Lung microvascular endothelial cell (primary cell): ENCODE results near the gene ARHGDIA. TPM values are rescaled to one million over a fixed set of nuclear protein-coding genes. Genes with fewer than 3 reads are reported as not detected.
"Not testable (repeated sequence)": the region's sequence is repeated elsewhere in the genome, so short reads cannot be mapped to it uniquely, and the experiment has no call there.

Experiments
- DNase-seq, 2 donors: peaks; one replicate each; pipeline versions ENCODE4 v3.0.0 to v3.0.0-alpha.2; 2010; ENCODE audit warnings: low read depth in 2 of 2
- total RNA-seq: library from RNA; depleted of rRNA; stranded (reverse); fragments of >200 nt; gene quantifications from 2 replicates; pipeline ENCODE4 v1.2.1, GENCODE V29; 2014

ARHGDIA gene
- total RNA-seq = 91.7 and 92.9 TPM in 2 replicates

DNA sequence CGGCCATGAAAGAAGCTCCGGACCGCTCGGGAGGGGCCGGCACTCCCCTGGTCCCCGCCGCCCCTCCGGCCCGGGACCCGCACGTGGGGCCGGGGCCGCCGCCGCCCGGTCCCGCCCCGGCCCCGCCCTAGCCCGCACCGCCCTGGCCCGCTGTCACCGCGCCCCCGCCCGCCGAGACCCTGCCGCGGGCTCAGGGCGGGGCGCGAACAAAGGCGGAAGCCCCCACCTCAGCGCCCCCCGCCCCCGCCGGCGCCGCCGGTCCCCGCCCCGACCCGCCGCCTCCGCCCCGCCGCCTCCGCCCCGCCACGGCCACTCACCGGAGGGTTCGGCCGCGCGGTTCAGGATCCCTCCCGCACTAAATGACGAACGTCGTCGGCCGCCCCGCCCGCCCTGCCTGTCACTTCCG, at the start of gene ARHGDIA:
TSS of gene ARHGDIA (minus strand) at position 357 of the 406 bp plus-strand sequence. CDS start 1,407 bp downstream, outside the sequence.
- no peak for DNase-seq

DNA sequence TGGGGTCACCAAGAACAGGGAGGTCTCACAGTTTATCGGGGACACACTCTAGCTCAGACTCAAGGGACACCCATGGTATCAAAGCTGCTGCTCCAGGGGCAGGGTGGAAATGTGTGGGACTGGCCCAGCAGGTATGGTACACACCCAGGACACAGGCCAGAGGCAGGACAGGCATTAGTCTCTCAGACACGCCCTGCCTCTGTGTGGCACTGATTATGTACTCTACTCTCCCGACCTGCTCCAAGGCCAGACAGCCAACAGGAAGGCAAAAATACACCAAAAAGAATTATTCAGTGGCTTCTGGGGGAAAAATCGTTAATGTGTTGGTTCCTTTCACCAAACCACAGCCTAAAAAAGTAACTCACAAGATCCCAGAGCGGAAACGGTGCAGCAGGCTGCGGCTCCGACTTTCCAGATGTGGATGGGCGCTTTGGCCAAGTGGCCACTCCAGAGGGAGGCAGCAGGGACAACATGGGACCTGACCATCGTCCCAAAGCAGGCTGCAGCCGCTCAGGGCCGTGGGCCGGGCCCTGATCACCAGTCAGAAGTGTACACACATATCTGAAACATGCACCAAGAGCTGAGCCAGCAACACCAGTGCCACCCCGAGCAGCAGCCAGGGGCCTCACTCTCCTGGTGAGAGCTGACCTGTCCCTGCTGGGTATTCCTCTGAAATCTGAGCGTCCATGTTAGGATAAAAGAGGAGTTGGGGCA, 47.9 kb upstream of the ARHGDIA start:
- DNase-seq = no peak

DNA sequence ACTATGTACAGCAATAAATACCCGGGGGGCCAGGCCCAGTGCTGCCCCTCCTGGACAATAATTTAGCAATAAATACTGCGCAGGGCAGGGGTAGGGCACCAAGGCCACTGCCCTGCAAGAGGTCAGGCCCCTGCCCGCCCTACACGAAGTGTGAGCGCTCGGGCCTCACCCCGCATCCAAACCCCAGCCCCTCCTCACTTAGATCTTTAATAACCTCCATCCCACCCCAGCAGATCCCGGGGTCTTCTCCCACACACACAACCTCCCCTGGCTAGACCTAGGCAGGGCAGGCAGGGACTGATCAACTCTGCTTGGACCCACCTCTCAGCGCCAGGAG, 47.2 kb upstream of the ARHGDIA start:
- not testable (repeated sequence) for DNase-seq

DNA sequence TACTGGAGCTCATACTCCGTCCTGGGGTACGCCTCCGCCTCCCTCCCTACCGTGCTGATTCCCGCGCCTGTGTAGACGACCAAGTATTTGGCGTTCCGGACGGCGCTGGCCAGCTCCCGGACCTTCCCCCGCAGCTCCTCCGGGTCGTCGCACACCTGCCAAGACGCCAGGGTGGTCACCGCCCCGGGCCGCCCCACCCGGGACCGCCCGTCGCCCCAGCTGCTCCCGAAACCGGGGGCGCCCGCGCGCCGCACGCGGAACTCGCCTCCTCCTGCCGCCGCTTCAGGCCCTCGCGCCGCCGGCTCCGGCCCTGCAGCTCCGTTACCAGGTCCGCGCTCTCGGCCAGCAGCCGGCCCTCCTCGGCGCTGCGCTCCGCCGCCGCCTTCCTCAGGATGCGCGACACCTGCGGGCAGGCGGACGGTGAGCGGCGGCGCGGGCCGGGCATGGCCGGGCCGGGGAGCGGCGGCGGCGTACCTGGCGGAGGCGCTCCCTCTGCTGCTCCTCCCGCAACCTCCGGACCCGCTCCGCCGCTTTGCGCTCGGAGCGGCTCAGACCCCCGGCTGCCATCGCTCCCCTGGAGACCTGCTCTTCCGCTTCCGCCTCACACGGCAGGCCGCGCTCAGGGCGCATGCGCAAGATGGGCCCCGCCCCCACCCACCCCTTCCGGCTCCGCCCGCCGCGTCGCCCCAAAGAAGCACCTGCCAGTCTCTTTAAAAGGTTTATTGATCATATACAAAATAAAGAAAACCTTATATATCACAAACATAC, 46.6 kb upstream of the ARHGDIA start, which contains the start of gene SIRT7:
TSS of gene SIRT7 (minus strand) at position 612 of the 768 bp plus-strand sequence. CDS start at position 567, 45 bp downstream.
- peak; percentile 69 to 84 for DNase-seq

DNA sequence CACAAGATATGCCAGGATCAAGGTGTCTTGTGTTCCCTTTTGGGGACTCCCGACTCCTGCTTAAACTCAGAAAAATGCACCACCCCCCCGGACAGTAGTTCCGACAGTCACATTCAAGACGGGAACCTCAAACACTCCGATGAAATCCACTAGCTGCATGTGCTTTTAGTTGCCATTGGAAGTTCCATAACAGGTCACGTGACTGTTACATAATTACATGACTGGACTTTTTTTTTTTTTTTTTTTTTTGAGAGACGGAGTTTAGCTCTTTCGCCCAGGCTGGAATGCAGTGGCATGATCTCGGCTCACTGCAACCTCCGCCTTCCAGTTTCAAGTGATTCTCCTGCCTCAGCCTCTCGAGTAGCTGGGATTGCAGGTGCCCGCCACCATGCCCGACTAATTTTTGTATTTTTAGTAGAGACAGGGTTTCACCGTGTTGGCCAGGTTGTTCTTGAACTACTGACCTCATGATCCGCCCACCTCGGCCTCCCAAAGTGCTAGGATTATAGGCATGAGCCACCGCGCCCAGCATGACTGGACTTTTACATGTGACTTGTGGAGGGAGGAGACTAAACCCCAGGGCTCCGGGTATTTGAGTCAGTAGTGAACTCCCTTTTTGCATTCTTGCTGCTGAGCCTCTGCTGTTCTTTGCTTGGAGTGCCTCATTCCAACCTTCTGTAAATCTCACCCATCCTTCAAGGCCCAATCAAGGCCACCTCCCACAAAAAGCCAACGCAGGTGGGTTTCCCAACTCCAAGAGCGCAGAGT, 45.3 kb upstream of the ARHGDIA start:
- DNase-seq = peak in 1 of 2 donors; percentile 26

DNA sequence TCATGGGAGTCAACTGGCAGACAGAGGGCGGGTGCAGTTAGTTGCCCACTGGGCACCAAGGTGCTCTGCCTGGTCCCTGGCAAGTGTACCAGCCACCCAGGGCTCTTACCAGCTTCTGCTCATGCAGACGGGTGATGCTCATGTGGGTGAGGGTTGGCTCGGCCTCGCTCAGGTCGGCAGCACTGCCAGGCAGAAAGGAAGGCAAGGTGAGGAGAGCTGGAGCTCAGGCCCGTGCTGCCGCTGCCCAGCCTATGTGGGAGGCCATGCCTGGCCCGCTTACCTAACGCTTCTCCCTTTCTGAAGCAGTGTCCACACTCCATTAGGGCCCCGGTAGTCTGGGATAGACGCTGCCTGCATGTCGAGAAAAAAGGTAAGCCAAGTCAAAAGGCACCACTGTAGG, 44.2 kb upstream of the ARHGDIA start:
- no peak for DNase-seq

DNA sequence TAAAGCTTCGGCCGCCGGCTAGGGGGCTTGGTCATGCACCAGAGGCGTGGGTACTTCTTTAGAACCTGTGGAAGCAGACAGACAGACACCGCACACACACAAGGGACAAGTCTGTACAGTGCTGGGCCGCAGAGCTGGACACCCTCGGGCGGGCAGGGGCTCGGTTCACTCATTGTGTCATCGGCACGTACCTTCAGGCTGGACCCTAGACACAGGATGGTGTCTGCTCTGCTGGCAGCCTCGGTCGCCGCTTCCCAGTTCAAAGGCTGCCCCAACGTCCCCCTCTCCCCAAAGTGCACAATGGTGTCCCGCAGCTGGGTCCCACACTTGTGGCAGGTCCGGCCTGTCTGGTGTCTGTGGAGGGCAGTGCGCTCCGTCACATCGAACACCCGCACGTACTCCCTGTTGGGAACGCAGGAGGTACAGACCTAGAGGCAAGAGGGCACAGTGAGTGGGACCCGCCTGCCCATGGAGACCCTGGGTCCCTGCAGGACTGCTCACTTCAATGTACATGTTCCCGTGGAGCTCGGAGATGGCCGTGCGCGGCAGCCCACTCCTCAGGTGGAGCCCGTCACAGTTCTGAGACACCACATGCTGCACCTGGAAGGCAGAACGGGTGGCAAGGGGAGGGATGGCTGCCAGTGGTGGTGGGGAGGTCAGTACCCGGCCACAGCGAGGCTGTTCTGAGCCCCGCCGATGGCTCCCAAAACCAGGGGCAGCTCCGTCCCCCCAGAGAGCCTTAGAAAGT, 43.1 kb upstream of the ARHGDIA start:
- no peak for DNase-seq

DNA sequence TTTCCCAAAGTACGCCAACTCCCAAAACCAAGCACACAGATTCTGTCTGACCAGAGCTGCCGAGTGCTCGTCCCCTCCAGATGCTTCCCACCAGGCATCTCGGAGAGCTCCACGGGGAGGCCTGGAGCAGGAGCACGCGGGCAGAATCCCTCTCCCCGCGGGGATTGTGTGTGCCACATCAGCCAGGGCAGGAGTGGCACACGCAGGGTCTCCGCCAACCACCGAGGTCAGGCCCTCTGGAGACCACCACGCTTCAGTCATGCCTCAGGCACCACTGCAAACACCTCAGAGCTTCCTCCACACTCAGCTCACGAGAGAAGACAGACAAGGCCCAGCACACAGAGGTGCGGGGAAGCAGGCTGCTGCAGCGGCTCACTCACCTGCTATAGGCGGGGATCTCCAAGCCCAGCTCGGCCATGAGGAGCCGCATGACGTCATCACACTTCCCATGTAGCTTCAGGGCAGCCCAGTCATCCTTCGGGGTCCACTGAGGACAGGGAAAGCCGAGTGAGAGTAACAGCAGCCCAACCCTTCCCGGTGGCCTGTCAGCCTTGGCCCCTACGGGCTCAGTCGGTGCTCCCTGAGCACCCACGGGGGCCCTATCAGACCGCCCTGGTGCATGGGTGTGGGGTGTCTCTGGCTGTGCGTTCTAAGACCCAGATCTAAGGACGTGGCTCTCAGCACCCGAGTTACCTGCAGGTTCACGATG, 42.4 kb upstream of the ARHGDIA start:
- no peak for DNase-seq

DNA sequence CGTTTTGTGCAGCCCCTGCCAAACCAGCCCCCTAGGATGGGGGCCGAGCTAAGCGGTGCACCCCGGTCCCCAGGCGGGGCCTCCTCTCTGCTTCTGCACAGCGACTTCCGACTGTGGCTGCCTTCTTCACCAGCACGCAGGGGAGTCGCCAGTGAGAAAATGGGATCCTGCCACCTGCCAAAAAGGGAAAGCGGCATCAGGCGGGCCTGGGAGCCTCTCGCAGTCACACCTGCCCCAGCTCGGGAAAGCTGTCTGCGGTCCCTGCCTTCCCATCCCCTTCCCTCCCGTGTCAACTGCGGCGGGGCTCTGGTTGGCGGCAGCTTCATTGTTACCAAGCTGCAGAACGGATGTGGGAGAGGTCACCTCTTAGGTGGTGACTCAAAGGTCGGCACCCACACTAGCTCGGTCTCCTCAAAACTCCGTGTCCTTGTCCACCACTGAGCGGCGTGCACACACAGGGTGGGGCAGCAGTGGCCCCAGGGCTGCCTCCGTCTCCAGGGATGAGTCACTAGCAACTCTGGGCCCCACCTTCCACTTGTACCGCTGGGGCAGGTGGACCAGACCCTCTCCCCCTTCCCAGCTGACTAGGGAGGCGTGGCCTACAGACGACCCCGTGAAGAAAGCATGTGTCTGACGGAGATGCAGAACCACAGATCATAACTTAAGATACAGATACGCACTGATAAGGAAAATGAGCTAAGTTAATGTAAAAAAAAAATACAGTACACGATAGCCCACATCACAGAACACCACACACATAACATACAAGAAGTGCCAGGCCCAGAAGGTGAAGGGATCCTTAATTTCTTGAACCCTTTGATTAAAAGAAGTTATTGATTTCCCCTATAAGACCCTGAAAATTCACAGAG, 41.5 kb upstream of the ARHGDIA start:
- no peak for DNase-seq

DNA sequence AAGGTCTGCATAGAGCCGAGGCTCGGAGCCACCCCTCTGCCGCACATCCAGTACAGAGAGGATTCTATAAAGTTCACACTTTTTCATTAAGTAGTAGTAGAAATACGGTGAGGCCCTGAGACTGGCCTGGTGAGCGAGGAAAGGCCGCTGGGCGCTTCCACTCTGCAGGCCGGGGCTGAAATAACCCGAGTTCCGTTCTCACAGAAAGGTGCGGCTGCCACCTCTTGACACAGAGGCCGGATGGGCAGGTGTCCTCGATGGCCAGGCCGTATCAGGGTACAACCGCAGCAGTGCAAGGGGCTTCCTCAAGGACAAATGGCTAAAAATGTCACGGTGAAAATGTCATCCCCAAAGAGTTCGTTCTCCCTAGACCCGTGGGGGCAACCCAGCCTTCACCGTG, 40.8 kb upstream of the ARHGDIA start:
- DNase-seq = no peak

DNA sequence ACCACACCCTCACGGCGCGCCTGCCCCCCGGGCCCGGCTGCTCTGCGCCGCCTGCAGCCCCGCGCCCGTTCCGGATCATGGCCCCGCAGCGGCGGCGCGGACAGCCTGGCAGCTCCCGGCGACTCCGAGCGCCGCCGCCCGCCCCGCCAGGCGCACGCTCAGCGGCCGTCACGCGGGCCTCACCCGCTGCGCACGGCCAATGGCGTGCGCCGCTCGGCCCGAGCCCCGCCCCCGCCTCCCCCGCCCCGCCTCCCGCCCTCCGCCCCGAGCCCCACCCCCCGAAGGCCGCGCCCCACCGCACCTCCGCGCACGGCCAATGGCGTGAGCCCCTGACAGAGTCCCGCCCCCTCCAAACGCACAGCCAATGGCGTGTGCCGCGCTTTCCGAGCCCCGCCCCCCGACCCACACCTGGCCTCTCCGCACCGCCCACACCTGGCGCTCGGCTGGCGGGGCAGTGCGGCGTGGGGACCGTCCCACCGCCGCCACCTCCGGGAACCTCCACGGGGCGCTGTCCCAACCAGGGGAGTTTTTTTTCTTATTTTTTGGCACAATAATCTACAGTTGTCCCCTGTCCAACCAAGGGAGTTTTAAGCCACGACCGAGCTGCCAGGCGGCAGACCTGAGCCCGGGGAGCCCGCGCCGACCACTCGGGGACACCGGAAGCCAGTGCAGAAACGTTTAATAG, 40.3 kb upstream of the ARHGDIA start, which contains the start of gene PCYT2:
TSS of gene PCYT2 (minus strand) at position 123 of the 685 bp plus-strand sequence. CDS start at position 79, 44 bp downstream.
- peak; percentile 85 to 93 for DNase-seq

DNA sequence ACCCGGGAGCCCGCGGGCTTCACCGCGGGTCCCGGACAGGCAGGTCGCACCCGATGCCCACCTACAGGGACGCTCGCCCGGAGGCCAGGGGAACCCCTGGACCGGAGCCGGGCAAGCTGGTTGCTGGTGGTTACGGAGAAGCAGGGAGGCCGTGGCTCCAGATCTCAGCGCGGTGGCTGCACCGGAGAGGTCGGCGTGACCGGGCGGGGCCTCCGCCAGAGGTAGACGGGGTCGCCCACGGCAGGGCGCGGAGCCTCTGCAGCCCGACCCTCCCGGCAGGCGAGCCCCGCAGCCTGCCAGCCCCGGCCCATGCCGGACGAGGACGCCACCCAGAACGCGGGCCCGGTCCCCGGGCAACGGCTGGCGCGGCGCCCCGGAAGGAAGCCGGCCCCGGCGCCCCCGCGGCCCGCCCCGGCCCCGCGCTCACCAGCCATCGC, 39.7 kb upstream of the ARHGDIA start:
- no peak for DNase-seq

DNA sequence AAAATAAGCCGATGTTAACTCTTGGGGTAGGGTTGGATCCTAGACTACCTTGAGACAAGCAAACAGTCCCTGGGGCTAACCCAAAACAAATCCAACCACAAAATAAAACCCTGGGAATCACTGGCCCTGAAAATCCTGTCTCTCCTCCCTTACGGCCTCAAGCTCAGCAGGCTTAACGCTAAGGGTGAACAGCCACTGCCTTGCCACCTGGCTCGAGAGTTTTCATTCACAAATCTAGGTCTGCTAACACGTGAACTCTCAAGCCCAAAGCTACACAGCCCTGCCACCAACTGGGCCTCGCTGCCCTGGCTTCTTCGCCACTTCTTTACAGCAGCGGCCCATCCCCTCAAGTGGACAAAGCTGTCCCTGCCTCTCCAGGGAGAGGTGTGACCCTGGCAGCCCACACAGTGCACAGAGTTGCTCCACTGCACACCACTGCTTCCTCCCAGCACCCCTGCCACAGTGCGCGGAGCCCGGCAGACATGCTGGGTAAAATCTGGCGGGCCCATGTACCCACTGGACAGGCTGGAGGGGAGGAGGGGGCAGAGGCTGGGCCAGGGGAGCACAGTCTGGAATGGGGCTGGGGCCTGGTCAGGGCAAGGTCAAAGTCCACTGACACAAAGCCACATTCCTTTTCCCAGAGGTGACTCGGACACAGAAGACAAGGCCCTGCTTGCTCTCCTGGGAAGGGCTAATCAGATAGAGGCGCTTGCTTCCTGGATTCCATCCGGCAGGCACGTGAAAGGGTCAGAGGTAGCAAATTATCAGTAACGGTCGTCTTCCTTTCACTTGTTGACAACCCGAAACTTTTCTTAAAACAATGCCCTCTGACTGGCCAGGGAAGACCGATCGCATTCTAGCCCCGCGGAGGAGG, 39.1 kb upstream of the ARHGDIA start:
- DNase-seq = peak; percentile 22 to 38

DNA sequence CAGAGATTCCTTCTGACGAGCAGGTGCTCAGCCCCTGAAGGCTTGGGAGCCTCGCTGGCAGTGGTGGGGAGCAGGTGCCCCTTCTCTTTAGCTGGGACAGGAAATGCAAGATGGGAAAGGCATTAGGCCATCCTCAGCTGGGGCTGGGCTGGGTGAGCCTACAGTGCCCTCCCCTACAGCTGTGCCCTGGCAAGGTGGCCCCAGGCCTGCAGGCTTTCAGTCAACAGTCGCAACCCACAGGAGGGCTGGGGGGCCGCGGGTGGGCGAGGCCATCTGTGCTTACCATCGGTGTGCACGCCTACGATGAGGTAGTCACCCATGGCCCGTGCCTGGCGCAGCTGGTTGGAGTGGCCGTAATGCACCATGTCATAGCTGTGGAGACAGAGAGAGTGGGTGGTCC, 38.1 kb upstream of the ARHGDIA start:
- DNase-seq = no peak

DNA sequence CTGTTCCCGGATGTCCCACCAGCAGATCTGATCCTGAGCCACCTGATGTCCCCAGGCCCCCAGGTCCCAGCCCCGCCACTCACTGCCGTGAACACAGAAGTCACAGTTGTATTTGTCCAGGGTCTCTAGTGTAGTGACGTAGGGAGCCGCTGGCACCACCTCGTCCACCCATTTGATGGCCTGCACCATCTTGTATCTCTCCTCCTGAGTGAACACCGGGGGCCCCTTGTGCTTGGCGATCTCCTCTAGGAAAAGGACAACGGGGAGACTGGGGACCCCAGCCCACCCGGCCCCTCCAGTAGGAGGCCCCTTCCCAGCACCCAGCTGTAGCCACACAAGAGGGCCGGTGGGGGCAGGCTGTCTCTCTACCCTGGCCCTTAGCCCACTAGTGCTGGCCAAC, 37.7 kb upstream of the ARHGDIA start:
- no peak for DNase-seq

DNA sequence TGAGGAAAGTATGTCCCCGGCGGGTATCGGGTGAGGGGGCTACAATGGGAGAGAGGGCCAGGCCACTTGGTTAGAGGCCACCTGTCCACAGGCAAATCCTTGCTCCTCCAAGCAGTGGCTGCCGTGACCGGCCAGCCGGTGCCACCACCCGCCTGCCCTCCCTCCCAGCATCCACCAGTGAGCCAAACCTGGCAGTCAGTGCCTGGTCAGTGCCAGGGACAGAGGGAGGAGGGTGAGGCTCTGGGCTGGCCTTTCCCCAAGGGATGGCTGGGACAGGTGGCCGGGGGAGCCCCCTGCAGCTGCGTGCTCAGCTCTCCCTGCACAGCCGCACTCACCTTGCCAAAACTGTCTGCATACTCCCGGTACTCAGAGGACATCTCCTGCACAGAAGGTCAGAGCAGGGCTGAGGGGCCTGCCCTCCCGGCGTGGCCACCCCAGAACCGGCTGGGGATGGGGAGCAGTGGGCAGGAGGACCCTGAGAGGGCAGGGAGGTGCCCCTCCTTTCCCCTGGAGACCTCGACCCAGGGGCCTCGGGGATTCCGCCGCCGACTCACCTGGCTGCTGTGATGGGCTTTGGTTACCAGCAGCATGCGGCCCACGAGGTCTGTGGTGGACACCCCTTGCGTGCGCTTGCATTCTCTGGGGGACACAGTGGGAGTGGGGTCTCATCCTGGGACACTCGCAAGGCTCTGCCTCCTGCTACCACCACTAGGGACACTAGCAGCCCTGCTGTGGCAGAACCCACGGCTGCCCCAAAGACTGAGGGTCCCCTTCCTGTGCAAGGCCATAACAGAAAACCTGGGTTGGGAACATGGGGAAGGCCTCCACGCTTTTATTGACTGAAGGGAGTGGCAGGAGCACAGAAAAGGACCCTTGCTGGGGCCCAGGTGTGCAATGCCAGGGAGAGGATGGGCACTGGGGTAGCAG, 36.3 kb upstream of the ARHGDIA start:
- no peak for DNase-seq
